ENCODE measurements around the gene NDRG2. TPM values are rescaled to one million over a fixed set of nuclear protein-coding genes. Genes with fewer than 3 reads are reported as not detected.
A peak's percentile ranks its signal among the peaks of the same experiment; 100 is the strongest.

Gene NDRG2
- total and polyA plus RNA-seq, 8 donors: 25.6 to 158 (median 131) TPM

DNA sequence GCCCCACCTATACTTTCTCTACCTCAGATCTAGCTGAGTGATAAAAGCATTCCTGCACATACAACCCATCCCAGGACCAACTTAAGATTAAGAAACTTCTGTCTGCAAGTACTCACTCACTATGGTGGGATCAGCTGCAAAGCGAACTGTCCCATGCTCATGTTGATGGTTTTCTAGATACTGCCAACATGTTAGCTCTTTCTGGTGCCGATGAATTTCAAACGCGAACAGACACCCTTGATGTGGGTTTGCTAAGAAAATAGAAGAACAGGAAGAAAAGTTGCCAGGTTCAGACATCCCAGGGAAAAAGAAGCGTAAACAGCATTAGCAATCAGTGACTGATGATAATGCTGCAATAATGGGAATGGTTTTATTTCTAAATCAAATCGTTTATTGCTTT, 27.3 kb downstream of the NDRG2 start:
- ATAC-seq (no peak), DNase-seq (no peak)
- Histone ChIP-seq H3K27me3 (no peaks in the 10 kb centered on the region), H3K4me1 (no peaks in the 10 kb centered on the region), H3K9me3 (no peaks in the 10 kb centered on the region), H3K27ac (no peak overlapping the region), H3K36me3 (peaks cover 0 to 55% of the 10 kb centered on the region in 2 donors), H3K4me3 (no peak overlapping the region)
- TF ChIP-seq, protein P1, sequence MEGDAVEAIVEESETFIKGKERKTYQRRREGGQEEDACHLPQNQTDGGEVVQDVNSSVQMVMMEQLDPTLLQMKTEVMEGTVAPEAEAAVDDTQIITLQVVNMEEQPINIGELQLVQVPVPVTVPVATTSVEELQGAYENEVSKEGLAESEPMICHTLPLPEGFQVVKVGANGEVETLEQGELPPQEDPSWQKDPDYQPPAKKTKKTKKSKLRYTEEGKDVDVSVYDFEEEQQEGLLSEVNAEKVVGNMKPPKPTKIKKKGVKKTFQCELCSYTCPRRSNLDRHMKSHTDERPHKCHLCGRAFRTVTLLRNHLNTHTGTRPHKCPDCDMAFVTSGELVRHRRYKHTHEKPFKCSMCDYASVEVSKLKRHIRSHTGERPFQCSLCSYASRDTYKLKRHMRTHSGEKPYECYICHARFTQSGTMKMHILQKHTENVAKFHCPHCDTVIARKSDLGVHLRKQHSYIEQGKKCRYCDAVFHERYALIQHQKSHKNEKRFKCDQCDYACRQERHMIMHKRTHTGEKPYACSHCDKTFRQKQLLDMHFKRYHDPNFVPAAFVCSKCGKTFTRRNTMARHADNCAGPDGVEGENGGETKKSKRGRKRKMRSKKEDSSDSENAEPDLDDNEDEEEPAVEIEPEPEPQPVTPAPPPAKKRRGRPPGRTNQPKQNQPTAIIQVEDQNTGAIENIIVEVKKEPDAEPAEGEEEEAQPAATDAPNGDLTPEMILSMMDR (IDR thresholded peaks at IDR 0.05): no peak
- intact Hi-C loops (cut with DNase I): no loop called here

DNA sequence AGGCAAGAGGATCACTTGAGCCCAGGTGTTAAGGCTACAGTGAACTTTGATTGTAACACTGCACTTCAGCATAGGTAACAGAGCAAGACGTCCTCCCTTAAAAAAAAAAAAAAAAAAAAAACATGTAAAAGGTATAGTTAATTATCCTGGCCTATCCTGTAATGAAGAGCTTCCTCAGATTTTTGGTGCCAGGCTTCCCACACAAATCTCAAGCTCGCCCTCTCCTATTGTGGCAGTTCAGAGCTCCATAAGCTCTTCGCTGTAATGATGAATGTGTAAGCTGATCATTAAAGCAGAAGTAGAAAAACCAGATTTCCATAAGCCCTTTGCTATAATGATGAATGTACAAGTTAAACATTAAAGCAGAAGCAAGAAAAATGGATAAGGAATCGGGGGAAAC, 27.7 kb downstream of the NDRG2 start:
- Histone ChIP-seq H3K4me3 (no peak overlapping the region), H3K9me3 (no peaks in the 10 kb centered on the region), H3K27me3 (no peaks in the 10 kb centered on the region), H3K27ac (no peak overlapping the region), H3K36me3 (peaks cover 0 to 59% of the 10 kb centered on the region in 2 donors), H3K4me1 (no peaks in the 10 kb centered on the region)
- intact Hi-C loops (cut with DNase I): no loop called here
- DNase-seq: no peak
- ATAC-seq: no peak
- TF ChIP-seq, protein P1 (IDR thresholded peaks at IDR 0.05): no peak

DNA sequence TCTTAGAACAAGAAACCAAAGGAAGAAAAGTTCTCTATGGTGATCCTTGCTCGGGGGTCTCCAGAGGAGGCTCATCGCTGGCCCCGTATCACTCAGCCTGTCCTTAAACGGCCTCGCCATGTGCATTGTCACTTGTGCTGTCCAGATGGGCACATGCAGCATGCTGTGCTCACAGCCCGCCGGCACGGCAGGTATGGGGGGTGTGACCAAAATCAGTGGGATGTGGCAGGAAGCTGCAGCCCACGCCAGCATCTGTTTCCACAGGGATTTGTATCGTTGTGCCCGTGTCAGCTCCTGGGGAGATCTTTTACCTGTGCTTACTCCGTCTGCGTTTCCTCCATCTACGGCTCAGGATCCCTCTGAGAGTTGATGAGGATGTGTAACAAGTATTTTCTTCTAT, 28.3 kb downstream of the NDRG2 start:
- Histone ChIP-seq H3K4me1 (peaks cover 2 to 5% of the 10 kb centered on the region in 2 donors), H3K4me3 (no peak overlapping the region), H3K9me3 (no peaks in the 10 kb centered on the region), H3K27ac (no peak overlapping the region), H3K36me3 (peaks cover 0 to 65% of the 10 kb centered on the region in 2 donors), H3K27me3 (no peaks in the 10 kb centered on the region)
- ATAC-seq (no peak), DNase-seq (peak in 1 of 4 donors; percentile 63)
- intact Hi-C loops (cut with DNase I): no loop called here
- TF ChIP-seq, protein P1 (IDR thresholded peaks at IDR 0.05): no peak

DNA sequence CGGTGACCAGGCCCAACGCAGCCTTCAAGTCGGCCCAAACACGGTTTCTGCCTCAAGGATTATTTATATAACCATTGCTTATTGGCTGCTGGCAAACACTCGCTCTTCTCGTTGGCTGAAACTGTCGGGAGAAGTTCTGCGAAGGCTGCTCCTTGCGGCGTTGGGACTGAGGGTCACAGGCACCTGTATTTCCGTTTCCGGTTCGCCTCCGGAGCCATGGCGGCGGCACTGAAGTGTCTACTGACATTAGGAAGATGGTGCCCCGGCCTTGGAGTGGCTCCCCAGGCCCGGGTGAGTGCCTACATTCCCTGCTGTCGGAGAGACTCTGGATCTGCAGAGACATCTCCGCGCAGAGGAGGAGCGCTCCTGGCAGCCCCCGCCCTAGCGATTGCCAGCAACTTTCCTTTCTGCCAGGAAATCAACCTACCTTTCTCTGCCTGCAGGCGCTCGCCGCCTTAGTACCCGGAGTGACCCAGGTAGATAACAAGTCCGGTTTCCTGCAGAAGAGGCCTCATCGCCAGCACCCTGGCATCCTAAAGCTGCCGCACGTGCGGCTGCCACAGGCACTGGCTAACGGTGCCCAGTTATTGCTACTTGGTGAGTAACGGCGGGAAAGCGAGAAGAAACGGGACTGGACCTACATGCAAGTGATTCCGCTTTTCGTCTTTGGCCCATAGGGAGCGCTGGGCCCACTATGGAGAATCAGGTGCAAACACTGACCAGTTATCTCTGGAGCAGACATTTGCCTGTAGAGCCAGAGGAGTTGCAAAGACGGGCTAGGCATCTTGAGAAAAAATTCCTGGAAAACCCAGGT, 34.9 kb downstream of the NDRG2 start, which contains the start of gene METTL17:
METTL17 (plus strand) TSS at position 194 of the 814 bp plus-strand sequence; CDS start at position 217, 23 bp downstream.
- peak within 1 kb of the TSS; percentile 87 to 88 for H3K27ac ChIP-seq
- no peaks in the 10 kb centered on the region for H3K27me3 ChIP-seq
- peak; percentile 93 for ATAC-seq
- intact Hi-C loops (cut with DNase I): no loop called here
- peaks cover 0 to 34% of the 10 kb centered on the region in 2 donors for H3K36me3 ChIP-seq
- TF ChIP-seq, protein P1 (IDR thresholded peaks at IDR 0.05): no peak
- H3K4me1 ChIP-seq: peaks cover 13 to 54% of the 10 kb centered on the region in 2 donors
- peak; percentile 91 to 97 (median 92) for DNase-seq
- H3K4me3 ChIP-seq: peak within 1 kb of the TSS; percentile 68 to 91
- no peaks in the 10 kb centered on the region for H3K9me3 ChIP-seq

DNA sequence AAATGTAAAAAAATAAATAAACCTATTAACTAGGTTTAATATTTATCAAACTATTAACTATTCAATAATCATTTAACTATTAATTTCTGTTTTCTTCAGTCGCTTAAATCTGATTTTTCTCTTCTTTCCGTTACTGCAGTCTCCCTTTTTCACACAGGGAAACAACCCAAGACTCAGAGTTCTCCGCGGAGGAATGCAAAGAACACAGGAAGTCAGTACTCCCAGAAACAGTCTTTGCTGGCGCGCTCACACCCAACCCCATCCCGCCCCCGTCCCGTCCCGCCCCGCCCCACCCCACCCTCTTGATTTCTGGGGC, 35.4 kb downstream of the NDRG2 start:
- no peak for DNase-seq
- TF ChIP-seq, protein P1 (IDR thresholded peaks at IDR 0.05): no peak
- H3K27me3 ChIP-seq: no peaks in the 10 kb centered on the region

More for the DNA sequence above, 35.4 kb downstream of the NDRG2 start:
- no peaks in the 10 kb centered on the region for H3K9me3 ChIP-seq
- H3K36me3 ChIP-seq: peaks cover 0 to 28% of the 10 kb centered on the region in 2 donors
- intact Hi-C loops (cut with DNase I): no loop called here
- H3K4me1 ChIP-seq: peaks cover 13 to 54% of the 10 kb centered on the region in 2 donors
- no peak for ATAC-seq
- peak overlapping the region; percentile 68 to 91 for H3K4me3 ChIP-seq
- H3K27ac ChIP-seq: peak overlapping the region; percentile 87 to 88
